ENCODE results near the gene TRPV3. TPM values are rescaled to one million over a fixed set of nuclear protein-coding genes. Genes with fewer than 3 reads are reported as not detected.

The TRPV3 gene
- total and polyA plus RNA-seq, 2 donors, result 0.80 to 5.1 TPM

DNA sequence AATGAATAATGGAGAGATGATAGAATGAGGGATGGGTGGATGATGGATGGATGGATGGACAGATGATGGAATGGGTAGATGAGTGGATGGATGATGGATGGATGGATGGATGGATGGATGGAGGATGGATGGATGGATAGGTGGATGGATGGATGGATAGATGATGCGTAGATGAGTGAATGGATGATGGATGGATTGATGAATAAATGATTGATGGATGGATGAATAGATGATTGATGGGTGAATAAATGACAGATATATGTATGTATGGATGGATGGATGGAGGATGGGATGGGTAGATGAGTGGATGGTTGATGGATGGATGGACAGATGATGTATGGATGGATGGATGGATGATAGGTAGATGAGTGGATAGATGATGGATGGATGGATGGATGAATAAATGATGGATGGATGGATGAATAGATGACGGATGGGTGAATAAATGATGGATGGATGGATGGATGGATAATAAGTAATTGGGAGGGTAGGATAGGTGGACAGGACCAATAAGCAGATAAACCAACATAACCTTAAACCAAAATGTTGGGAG, 7.9 kb downstream of the TRPV3 start:
- Histone ChIP-seq H3K4me1 (ENCODE audit: insufficient read depth) (no peaks in the 10 kb centered on the region), H3K27ac (ENCODE audit: low read depth) (no peak overlapping the region), H3K36me3 (ENCODE audit: insufficient read depth) (no peaks in the 10 kb centered on the region), H3K4me3 (ENCODE audit: low read depth, low read length) (no peak overlapping the region)
- WGBS, result 98% methylated on average over 2 of the region's 2 CpGs
- no peak for DNase-seq (ENCODE audit: extremely low spot score)

DNA sequence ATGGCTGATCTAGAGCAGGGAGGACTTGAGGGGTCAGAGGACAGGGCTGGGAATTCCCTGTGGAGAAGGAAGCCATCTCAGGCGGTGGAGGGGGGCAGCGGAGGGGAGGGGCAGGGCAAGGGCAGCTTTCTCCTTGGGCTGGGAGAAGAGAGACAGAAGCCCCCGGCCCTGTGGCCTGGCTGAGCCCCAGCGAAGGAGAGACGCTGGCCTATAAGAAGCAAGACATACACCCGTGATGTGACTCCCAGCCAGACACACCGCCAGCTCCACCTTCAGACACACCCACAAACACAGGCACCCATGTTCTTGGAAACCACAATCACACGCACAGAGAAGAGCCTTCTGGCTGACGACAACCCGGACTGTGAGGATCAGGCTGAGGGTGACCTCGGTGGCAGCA, 10.0 kb downstream of the TRPV3 start:
- WGBS, result 78% methylated on average over 11 of the region's 11 CpGs
- no peaks in the 10 kb centered on the region for H3K4me1 ChIP-seq (ENCODE audit: insufficient read depth)
- no peaks in the 10 kb centered on the region for H3K36me3 ChIP-seq (ENCODE audit: insufficient read depth)
- DNase-seq (ENCODE audit: extremely low spot score), result no peak
- no peak overlapping the region for H3K4me3 ChIP-seq (ENCODE audit: low read depth, low read length)
- no peak overlapping the region for H3K27ac ChIP-seq (ENCODE audit: low read depth)

DNA sequence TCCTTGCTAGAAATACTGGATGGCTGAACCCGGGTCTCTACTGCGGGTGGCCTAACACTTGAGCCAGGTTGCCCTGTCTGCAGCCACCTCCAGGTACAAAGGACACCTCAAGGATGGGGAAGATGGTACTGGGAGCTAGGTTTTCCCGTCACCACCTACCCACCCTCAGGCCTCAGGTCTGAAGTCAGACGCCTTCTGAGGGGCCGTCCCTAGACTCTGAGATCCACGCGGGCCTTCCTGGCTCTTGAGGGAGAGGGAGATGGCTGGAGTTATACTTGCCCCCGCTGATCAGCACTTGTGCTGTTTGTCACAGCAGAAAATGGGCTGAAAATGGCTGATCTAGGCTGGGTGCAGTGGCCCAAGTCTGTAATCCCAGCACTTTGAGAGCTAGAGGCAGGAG, 10.6 kb downstream of the TRPV3 start:
- DNase-seq (ENCODE audit: extremely low spot score), result no peak
- no peaks in the 10 kb centered on the region for H3K36me3 ChIP-seq (ENCODE audit: insufficient read depth)
- H3K4me3 ChIP-seq (ENCODE audit: low read depth, low read length), result no peak overlapping the region
- H3K27ac ChIP-seq (ENCODE audit: low read depth), result no peak overlapping the region
- H3K4me1 ChIP-seq (ENCODE audit: insufficient read depth), result no peaks in the 10 kb centered on the region
- 93% methylated on average over 8 of the region's 8 CpGs for WGBS

DNA sequence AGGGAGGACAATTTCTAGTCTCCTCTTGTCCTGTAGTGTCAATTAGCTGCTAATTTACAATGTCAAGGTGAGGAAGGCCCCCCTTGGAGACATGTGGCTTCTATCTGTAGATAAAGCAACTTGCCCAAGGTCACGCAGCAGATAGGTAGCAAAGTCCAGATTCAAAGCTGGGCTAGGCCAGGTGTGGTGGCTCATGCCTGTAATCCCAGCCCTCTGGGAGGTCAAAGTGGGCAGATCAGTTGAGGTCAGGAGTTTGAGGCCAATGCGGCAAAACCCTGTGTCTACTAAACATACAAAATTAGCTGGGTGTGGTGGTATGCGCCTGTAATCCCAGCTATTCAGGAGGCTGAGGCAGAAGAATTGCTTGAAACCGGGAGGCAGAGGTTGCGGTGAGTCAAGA, 11.1 kb downstream of the TRPV3 start:
- Histone ChIP-seq H3K27ac (ENCODE audit: low read depth) (no peak overlapping the region), H3K36me3 (ENCODE audit: insufficient read depth) (no peaks in the 10 kb centered on the region), H3K4me3 (ENCODE audit: low read depth, low read length) (no peak overlapping the region), H3K4me1 (ENCODE audit: insufficient read depth) (no peaks in the 10 kb centered on the region)
- DNase-seq (ENCODE audit: extremely low spot score), result no peak
- WGBS, result 90% methylated on average over 5 of the region's 5 CpGs

DNA sequence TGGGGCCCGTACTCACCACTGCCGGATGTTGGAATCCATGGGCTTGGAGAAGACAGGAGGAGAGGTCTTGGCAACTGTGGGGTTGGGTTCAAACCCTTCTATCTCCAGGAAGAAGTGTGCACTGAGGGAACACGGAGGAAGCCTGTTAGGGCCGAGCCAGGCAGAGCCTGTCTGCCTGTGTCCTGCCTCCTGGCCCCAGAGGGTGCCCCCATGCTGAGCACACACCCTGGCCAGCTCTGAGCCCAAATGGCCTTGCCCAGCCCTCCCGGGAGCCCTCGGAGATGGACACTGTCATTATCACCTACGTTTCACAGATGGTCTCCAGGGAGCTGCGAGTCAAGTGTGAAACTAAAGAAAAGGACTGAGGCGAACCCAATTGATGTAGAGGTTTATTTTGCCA, 12.5 kb downstream of the TRPV3 start:
- Histone ChIP-seq H3K4me1 (ENCODE audit: insufficient read depth) (no peaks in the 10 kb centered on the region), H3K36me3 (ENCODE audit: insufficient read depth) (no peaks in the 10 kb centered on the region), H3K4me3 (ENCODE audit: low read depth, low read length) (no peak overlapping the region), H3K27ac (ENCODE audit: low read depth) (no peak overlapping the region)
- WGBS, result 65% methylated on average over 9 of the region's 9 CpGs
- no peak for DNase-seq (ENCODE audit: extremely low spot score)

DNA sequence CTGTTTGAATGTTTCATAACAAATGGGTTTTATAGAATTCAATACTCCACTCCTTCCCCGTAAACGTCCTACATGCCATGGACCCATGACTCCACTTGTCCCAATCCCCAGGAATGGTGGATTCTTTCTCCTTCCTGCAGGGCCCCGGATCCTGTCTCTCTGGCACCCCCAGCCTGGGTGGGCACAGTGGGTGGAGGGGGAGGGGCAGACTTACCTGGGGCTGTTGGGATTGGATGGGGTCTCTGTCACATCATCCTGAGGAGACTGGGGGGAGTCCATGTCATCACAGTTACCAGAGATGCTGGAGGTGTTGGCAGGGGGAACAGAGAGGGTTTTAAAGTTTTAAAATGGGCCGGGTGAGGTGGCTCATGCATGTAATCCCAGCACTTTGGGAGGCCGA, 13.2 kb downstream of the TRPV3 start:
- Histone ChIP-seq H3K27ac (ENCODE audit: low read depth) (no peak overlapping the region), H3K4me3 (ENCODE audit: low read depth, low read length) (no peak overlapping the region), H3K4me1 (ENCODE audit: insufficient read depth) (no peaks in the 10 kb centered on the region), H3K36me3 (ENCODE audit: insufficient read depth) (no peaks in the 10 kb centered on the region)
- WGBS, result 81% methylated on average over 5 of the region's 5 CpGs
- DNase-seq (ENCODE audit: extremely low spot score), result no peak

DNA sequence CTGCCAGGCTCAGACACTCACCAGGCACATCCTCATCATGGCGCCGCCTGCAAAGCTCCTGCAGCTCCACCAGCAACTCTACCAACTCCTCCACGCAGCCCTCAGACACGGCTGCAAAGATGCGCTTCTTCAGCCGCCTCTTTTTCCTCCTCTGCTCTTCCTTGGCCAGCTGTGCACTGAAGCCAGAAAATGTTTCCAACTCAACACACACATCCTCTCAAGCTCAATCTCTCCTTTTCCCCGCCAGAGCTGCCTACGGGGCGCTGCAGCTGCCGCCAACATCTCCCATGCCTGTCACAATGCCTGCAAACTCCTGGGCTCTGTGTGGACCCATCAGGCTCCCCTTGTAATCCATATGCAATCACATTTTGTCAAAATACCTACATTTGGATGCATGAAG, 14.2 kb downstream of the TRPV3 start:
- no peak for DNase-seq (ENCODE audit: extremely low spot score)
- WGBS, result 51% methylated on average over 10 of the region's 10 CpGs
- Histone ChIP-seq H3K27ac (ENCODE audit: low read depth) (no peak overlapping the region), H3K4me3 (ENCODE audit: low read depth, low read length) (no peak overlapping the region), H3K4me1 (ENCODE audit: insufficient read depth) (no peaks in the 10 kb centered on the region), H3K36me3 (ENCODE audit: insufficient read depth) (no peaks in the 10 kb centered on the region)

DNA sequence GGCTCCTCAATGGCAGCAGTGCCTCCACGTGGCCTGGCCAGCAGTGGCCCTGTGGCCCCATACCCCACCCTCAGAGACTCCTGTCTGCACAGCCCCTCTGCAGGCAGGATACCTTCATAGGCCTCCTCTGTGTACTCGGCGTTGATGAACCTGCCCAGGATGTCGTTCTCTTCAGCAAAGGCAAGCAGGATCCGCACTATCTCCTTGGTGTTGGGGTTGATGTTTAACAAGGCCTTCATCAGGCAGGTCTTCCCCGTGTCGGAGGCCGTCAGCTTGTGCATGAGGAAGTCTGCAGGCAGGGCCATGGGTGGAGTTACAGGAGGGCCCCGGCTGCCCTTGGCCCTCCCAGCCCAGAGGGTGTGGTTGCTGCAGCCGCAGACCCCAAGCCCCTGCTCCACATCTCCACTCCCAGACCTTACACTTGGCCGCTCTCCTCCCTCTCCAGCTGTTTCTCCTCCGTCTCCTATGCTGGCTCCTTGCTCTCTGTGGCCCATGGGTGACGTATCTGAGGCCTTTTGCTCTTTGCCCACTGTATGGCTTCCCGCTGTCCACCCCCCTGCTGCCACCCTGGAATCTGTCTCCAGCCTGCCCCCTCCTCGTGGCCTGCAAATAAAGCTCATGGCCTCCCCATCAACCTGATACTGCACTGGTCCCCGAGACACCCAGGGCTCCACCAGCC, 15.1 kb downstream of the TRPV3 start:
- Histone ChIP-seq H3K4me3 (ENCODE audit: low read depth, low read length) (no peak overlapping the region), H3K36me3 (ENCODE audit: insufficient read depth) (no peaks in the 10 kb centered on the region), H3K4me1 (ENCODE audit: insufficient read depth) (no peaks in the 10 kb centered on the region), H3K27ac (ENCODE audit: low read depth) (no peak overlapping the region)
- WGBS, result 71% methylated on average over 16 of the region's 16 CpGs
- no peak for DNase-seq (ENCODE audit: extremely low spot score)

DNA sequence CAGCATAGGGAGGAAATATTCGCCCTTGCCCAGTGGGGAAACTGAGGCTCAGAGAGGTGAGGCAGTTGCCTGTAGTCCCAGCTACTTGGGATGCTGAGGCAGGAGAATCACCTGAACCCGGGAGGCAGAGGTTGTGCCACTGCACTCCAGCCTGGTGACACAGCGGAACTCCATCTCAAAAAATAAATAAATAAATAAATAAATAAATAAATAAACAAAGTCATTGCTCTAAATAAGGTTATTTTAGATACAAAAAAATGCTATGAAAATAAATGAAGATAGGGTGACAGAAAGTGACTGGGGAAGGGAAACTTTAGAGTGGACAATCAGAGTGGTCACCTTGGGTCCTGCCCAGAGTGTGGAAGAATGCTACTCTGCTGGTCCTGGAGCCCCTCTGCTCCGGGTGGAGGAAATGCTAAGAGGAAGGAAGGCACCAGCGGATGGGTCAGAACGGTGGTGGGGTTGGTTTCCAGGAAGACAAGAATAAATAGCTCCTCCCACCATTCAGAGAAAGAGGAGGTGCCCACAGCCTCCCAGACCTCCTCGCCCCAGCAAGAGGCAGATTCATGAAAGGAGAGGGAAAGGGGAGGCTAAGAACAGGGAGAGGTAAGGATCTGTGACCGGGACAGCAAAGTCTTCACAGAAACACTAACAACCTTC, 17.6 kb downstream of the TRPV3 start:
- DNase-seq (ENCODE audit: extremely low spot score), result no peak
- Histone ChIP-seq H3K27ac (ENCODE audit: low read depth) (no peak overlapping the region), H3K4me3 (ENCODE audit: low read depth, low read length) (no peak overlapping the region), H3K36me3 (ENCODE audit: insufficient read depth) (no peaks in the 10 kb centered on the region), H3K4me1 (ENCODE audit: insufficient read depth) (no peaks in the 10 kb centered on the region)
- WGBS, result 76% methylated on average over 8 of the region's 8 CpGs

DNA sequence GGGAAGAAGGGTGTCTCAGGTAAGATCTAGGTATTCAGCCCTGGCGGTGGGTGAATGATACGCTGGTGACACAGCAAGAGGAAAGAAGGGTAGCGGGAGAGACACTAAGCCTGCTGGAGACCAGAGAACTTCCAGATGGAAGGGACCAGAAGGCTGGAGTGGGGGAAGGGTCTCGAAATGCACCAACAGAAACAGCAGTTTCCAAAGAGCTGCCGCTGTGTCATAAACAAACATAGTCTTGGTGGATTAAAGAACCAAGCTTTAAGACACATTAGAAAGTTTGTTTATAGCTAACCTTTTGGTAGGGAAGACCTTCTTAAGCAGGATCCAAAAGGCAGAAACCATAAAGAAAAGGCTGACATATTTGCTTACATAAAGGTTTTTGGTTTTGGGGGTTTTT, 20.9 kb downstream of the TRPV3 start:
- WGBS, result 59% methylated on average over 5 of the region's 5 CpGs
- Histone ChIP-seq H3K4me1 (ENCODE audit: insufficient read depth) (no peaks in the 10 kb centered on the region), H3K4me3 (ENCODE audit: low read depth, low read length) (no peak overlapping the region), H3K27ac (ENCODE audit: low read depth) (no peak overlapping the region), H3K36me3 (ENCODE audit: insufficient read depth) (no peaks in the 10 kb centered on the region)
- no peak for DNase-seq (ENCODE audit: extremely low spot score)

DNA sequence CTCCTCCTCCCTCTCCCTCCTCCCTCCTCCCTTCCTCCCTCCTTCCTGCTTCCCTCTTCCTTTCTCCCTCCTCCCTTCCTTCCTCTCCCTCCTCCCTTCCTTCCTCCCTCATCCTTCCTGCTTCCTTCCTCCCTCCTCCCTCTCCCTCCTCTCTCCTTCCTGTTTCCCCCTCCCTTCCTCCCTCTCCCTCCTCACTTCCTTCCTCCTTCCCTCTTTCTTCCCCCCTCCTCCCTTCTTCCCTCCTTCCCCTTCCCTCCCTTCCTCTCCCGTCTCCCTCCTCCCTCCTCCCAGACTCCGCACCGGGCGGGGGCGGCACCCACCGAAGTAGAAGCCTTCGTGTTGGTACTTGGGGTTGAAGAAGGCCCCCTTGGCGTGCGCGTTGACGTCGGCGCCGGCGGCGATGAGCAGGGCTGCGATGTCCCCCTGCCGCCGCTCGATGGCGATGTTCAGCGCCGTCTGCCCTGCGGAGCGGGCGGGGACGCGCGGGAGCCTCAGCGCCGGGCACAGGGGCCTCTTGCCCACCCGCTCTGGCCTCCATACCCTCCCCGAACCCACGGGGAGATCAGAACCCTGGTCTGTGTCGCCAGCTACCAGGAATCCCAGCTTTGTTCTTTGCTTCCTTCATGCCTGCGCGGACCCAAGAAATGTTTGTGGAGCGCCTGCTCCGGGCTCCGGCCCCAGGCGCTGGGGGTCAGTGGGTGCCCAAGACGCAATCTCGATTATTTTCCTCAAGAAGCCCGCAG, 22.2 kb downstream of the TRPV3 start:
- H3K27ac ChIP-seq (ENCODE audit: low read depth), result no peak overlapping the region
- DNase-seq (ENCODE audit: extremely low spot score), result no peak
- whole genome bisulfite sequencing, result 5% methylated on average over 44 of the region's 44 CpGs

DNA sequence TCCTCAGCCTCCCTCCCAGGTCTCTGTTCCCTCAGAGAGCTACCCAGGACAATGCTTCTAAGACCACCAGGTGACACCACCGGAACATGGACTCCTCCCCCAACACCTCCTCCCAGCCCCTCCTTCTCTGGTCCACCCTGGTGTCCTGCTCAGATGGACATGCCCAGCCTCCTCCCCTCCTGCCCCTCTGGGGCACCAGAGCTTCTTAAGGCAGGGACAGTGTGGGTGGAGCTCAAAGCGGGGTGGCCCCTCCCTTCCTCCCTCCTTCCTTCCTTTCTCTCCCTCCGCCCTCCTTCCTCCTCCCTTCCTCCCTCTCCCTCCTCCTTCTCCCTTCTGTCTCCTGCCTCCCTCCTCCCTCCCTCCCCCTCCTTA, 22.7 kb downstream of the TRPV3 start:
- 32% methylated on average over 3 of the region's 3 CpGs for WGBS
- no peak for DNase-seq (ENCODE audit: extremely low spot score)
- H3K4me1 ChIP-seq (ENCODE audit: insufficient read depth), result no peaks in the 10 kb centered on the region
- H3K4me3 ChIP-seq (ENCODE audit: low read depth, low read length), result no peak overlapping the region
- no peak overlapping the region for H3K27ac ChIP-seq (ENCODE audit: low read depth)
- no peaks in the 10 kb centered on the region for H3K36me3 ChIP-seq (ENCODE audit: insufficient read depth)

More for the DNA sequence above, 22.2 kb downstream of the TRPV3 start:
- Histone ChIP-seq H3K4me3 (ENCODE audit: low read depth, low read length) (no peak overlapping the region), H3K36me3 (ENCODE audit: insufficient read depth) (no peaks in the 10 kb centered on the region), H3K4me1 (ENCODE audit: insufficient read depth) (no peaks in the 10 kb centered on the region)

DNA sequence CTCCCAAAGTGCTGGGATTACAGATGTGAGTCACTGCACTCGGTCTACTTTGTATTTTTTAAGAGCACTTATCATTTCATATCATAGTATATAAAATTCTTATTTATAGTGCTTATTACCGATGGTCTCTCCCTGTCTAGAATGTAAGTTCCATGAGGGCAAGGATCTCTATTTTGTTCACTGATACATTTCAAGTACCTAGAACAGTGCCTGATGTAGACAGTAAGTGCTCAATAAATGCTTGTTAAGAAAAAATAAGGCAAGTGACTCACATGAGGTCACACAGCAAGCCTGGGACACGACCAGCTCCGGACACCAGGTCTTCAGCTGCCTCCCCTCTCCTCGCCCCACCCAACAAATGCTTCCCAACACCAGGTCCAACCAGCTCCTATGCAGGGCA, 23.9 kb downstream of the TRPV3 start:
- DNase-seq (ENCODE audit: extremely low spot score), result no peak
- WGBS, result 94% methylated on average over 5 of the region's 5 CpGs
- H3K4me3 ChIP-seq (ENCODE audit: low read depth, low read length), result no peak overlapping the region
- H3K36me3 ChIP-seq (ENCODE audit: insufficient read depth), result no peaks in the 10 kb centered on the region
- H3K4me1 ChIP-seq (ENCODE audit: insufficient read depth), result no peaks in the 10 kb centered on the region
- H3K27ac ChIP-seq (ENCODE audit: low read depth), result no peak overlapping the region

DNA sequence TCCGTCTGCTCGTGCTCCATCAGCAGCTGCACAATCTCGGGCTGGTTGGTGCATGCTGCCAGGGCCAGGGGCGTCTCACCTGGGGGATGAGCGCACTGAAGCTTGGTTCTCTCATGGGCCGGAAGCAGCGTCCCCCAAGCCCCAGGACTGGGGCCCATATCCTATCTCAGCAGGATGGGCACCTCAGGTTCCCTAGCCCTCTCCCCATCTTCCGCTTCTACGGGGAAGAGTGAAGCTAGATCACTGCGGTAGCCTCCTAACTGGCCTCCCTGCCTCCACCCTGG, 24.8 kb downstream of the TRPV3 start:
- H3K36me3 ChIP-seq (ENCODE audit: insufficient read depth), result no peaks in the 10 kb centered on the region
- no peaks in the 10 kb centered on the region for H3K4me1 ChIP-seq (ENCODE audit: insufficient read depth)
- no peak overlapping the region for H3K27ac ChIP-seq (ENCODE audit: low read depth)
- DNase-seq (ENCODE audit: extremely low spot score), result no peak
- 96% methylated on average over 10 of the region's 10 CpGs for WGBS
- no peak overlapping the region for H3K4me3 ChIP-seq (ENCODE audit: low read depth, low read length)

All from urinary bladder (tissue), 4 donors.